Esophagus muscularis mucosa (tissue), 4 donors: ENCODE data around the gene VPS33A.

ENCODE experiments used
- EP300 ChIP-seq: sonication (generic); formaldehyde crosslinking; IDR thresholded peaks from one replicate; pipeline ENCODE4 v1.6.1; 2017; ENCODE audit warnings: antibody characterized with exemption
- POLR2A ChIP-seq: fragments of 450-650 bp; IDR thresholded peaks from one replicate; pipeline ENCODE4 v1.6.1; 2017; ENCODE audit warnings: antibody characterized with exemption, moderate library complexity, mild to moderate bottlenecking, low read depth
- TF ChIP-seq, protein P1 (sequence below), 3 experiments: fragments of 200-600 bp in 2 of 3; fragments of 450-650 bp in 1 of 3; sonication (generic) in 2 of 3; IDR thresholded peaks; one replicate each; pipeline ENCODE4 v1.5.1; 2017 to 2019; ENCODE audit warnings: antibody characterized with exemption in 3 of 3, mild to moderate bottlenecking in 2 of 3, moderate library complexity in 1 of 3

- TF ChIP-seq, protein P1, sequence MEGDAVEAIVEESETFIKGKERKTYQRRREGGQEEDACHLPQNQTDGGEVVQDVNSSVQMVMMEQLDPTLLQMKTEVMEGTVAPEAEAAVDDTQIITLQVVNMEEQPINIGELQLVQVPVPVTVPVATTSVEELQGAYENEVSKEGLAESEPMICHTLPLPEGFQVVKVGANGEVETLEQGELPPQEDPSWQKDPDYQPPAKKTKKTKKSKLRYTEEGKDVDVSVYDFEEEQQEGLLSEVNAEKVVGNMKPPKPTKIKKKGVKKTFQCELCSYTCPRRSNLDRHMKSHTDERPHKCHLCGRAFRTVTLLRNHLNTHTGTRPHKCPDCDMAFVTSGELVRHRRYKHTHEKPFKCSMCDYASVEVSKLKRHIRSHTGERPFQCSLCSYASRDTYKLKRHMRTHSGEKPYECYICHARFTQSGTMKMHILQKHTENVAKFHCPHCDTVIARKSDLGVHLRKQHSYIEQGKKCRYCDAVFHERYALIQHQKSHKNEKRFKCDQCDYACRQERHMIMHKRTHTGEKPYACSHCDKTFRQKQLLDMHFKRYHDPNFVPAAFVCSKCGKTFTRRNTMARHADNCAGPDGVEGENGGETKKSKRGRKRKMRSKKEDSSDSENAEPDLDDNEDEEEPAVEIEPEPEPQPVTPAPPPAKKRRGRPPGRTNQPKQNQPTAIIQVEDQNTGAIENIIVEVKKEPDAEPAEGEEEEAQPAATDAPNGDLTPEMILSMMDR (IDR thresholded peaks at IDR 0.05) = no peak
- no peak for TF ChIP-seq POLR2A
- no peak for TF ChIP-seq EP300
These were observed 27.4 kb downstream of the VPS33A start for GRCh38 chr12:122238861-122239260.
